Nucleus accumbens (tissue), 56 donors: ENCODE results near the gene SMAP1.

Experiments used
- DNase-seq, 56 donors: peaks; one replicate each; lab custom pipeline; 2025; lab: John Stamatoyannopoulos, UW

The SMAP1 gene

DNA sequence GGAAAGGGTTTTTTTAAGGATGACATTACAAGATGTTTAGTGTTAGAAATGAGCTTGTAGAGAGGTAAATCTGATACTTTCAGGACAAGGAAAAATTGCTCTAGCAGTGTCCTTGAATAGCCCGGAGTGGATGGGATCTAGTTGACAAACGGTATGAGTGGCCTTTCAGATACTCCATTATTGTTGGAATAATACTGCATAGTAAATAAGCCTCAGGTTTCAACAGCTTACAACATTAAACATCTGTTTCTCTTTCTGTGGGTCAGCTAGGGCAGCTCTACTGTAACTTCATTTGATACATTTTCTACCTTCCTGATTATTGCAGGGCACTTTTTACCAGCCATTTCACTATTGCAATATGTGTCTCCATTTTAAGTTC is 171.2 kb downstream of the SMAP1 start:
- DNase-seq = no peak

- DNase-seq = no peak
Measured at GRCh38 chr6:70839286-70840266, 171.9 kb downstream of the SMAP1 start.

DNA sequence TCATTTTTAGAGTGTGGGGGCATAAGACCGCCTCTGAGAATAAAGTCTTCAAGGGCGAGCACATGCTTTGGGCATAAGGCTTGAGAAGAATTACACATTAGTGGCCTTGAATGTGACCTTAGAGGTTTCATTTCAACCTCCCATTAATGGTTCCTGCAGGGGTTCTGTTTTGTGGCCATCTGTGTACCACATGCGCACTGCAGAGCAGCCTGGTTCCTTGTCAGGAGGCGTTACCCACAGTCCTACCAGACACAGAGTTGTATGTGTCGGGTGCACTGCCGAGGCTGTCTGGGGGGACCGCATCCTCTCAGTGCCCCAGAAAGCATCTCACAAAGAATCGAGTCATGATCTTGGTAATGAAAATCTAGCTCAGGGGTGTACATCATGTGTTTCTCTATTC is 173.4 kb downstream of the SMAP1 start:
- DNase-seq = no peak

GRCh38 chr6:70842541-70842940 is 174.9 kb downstream of the SMAP1 start:
- no peak for DNase-seq

GRCh38 chr6:70843328-70843918 is 175.7 kb downstream of the SMAP1 start:
- no peak for DNase-seq

GRCh38 chr6:70844301-70844700 is 176.6 kb downstream of the SMAP1 start:
- DNase-seq = no peak

DNA sequence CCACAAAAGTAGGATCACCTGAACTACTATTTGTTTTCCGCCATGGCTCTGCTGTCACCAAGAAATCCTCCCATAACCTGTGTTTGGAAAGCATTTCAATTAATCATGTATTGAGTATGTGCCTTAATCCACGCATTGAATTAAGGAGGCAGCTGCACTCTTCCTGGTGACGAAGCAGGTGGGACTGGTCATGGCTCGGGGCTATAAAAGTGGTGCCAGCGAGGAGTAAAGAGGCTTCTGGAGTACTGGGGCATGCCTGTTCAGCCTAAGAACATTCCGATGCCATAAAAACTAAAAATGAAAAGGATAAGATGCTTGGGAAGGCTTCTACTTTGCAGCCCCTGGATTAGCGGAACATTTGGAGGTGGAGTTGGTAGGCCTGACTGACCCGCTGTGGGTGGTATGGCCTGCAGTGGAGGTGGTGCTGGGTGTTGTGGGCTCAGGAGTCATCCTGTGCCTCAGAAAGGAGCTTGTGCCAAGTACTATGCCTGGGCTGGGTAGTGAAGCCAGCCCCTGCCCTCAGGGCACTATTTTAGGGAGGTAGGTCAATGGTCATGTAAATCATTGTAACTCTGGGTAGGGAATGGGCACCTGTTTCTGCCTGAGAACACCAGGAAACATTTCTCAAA is 178.6 kb downstream of the SMAP1 start:
- DNase-seq = no peak

- DNase-seq = no peak
Measured at GRCh38 chr6:70847106-70848084, 179.7 kb downstream of the SMAP1 start.

GRCh38 chr6:70849348-70850069 is 181.8 kb downstream of the SMAP1 start:
- DNase-seq = no peak

DNA sequence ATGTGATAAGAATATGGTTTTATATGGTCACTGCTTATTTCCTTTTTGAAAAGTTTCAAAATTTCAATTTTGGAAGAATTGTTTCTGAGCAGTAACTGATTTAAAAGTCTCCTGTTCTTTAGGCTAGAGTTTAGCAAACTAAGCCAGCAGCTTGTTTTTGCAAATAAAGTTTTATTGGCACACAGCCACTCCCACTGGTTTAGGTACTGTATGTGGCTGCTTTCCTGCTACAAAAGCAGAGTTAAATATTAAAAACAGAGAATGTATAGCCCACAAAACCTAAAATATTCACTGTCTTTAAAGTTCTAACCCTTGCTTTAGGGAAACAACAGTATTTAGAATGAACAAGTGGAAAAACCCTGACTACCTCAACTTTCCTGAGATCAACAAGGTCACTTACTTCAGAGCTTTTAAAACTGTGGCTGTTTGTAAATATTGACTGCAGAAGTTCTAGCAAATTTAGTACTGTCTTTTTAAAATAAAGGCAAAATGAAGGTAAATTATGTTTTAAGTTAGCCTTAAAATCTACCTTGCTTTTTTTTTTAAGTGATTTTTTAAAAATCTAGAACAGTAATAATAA is 185.1 kb downstream of the SMAP1 start:
- no peak for DNase-seq

- DNase-seq = no peak
Measured at GRCh38 chr6:70857387-70858077, 189.8 kb downstream of the SMAP1 start.

DNA sequence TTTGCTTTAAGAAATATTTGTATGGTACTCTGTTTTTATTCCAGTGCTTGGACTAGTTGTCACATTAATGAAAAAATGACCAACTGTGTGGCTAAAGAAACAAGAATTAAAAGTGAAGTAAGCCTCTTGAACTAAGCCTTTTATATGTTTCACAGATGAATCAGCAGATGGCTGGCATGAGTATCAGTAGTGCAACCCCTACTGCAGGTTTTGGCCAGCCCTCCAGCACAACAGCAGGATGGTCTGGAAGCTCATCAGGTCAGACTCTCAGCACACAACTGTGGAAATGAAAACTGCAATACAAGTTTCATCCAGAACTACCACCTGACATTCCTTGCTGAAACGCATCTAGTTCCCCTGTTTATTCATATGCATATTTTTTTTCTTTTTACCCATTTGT is 192.4 kb downstream of the SMAP1 start:
- DNase-seq = no peak

DNA sequence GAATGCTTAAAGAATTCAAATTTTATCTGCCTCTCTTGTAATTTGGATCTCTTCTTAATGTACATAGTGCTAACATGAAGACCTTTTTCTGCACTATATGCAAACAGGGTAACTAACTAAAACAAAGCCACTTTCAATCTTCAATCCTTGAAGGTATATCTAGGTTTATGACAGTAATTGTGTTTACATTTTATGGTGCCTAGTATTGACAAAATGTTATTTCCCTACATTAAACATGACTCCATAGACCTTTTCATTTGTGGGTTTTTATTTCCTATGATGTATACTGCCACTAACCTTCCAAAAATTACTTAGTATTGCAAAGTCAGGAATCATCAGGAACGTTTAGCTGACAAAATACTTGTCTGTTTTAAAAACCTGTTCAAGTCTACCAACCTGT is 193.2 kb downstream of the SMAP1 start:
- no peak for DNase-seq

GRCh38 chr6:70863343-70863742 is 195.7 kb downstream of the SMAP1 start:
- DNase-seq = no peak

- DNase-seq = no peak
Measured at GRCh38 chr6:70864401-70864800, 196.7 kb downstream of the SMAP1 start.

DNA sequence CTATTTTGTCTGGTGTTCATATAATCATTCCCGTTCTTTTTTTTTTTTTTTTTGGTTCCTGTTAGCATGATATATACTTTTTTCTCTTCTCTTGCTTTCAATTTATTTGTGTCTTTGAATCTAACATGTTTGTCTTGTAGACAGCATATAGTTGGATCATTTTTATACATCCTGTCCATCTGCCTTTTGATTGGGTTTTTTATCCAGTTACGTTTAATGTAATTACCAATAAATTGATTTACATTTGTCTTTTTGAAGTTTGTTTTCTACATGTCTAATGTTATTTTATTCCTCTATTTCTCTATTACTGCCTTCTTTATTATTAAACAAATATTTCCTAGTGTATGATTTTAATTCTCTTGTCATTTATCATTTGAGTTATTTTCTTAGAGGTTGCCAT is 204.8 kb downstream of the SMAP1 start:
- no peak for DNase-seq

DNA sequence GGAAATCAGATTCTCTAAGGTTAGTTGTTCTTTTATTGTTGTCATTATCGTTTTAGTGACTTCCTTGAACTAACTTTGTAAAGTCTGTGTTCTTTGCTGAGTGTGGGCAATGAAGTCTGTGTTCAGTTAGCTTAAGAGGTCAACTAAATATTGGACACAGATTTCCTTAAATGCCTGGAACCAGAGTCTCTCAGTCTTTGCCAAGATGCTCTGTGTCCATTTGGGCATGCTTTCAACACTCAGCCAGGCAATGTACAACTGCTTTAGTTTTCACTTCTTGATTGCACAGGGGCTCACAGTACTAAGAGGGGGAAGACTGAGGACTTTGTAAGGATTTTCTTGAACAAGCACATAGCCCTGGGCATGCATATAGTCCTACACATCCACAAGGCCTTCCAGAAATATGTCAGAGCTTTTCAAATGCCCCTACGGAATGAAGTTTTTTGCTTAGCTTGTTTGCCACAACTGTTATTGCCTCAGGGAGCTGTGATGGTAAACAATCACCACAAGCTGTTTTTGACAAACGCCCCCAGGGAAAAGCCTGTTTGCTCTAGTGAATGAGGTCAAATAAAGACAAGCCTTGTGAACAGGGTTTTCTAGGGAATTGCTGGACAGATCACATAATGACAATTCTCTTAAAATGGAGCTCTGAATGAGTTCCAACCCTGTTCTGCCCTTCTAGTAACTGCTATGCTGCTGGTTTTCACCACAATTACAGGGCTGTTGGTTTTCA is 206.7 kb downstream of the SMAP1 start:
- no peak for DNase-seq

- DNase-seq = no peak
Measured at GRCh38 chr6:70879496-70879895, 211.8 kb downstream of the SMAP1 start.
